ENCODE results near the gene MVB12A.

The MVB12A gene

GRCh38 chr19:17447704-17448130, 27.9 kb downstream of the MVB12A start:
- DNase-seq: no peak

- DNase-seq: peak; percentile 48
Measured at GRCh38 chr19:17448131-17448967, 28.5 kb downstream of the MVB12A start, which contains the start of gene TMEM221. TSS of gene TMEM221 (minus strand) at chr19:17448668. CDS start at chr19:17448462, 206 bp downstream.

GRCh38 chr19:17450264-17451075, 30.6 kb downstream of the MVB12A start:
- DNase-seq: peak; percentile 62

GRCh38 chr19:17451820-17452219, 32.0 kb downstream of the MVB12A start:
- no peak for DNase-seq

- DNase-seq: no peak
Measured at GRCh38 chr19:17454576-17455071, 34.8 kb downstream of the MVB12A start.

GRCh38 chr19:17455308-17456123, 35.7 kb downstream of the MVB12A start:
- DNase-seq: no peak

GRCh38 chr19:17456127-17456526, 36.3 kb downstream of the MVB12A start:
- DNase-seq: no peak

GRCh38 chr19:17457616-17458015, 37.8 kb downstream of the MVB12A start:
- no peak for DNase-seq

- no peak for DNase-seq
Measured at GRCh38 chr19:17458970-17459369, 39.1 kb downstream of the MVB12A start.

GRCh38 chr19:17460372-17461230, 40.8 kb downstream of the MVB12A start, which contains the start of gene NXNL1:
TSS of gene NXNL1 (minus strand) at chr19:17460926. CDS start at chr19:17460869, 57 bp downstream.
- DNase-seq: no peak

- DNase-seq: no peak
Measured at GRCh38 chr19:17466487-17466850, 46.6 kb downstream of the MVB12A start.

- no peak for DNase-seq
Measured at GRCh38 chr19:17467471-17468301, 47.8 kb downstream of the MVB12A start.

- no peak for DNase-seq
Measured at GRCh38 chr19:17468302-17469091, 48.6 kb downstream of the MVB12A start.

- no peak for DNase-seq
Measured at GRCh38 chr19:17469092-17469480, 49.2 kb downstream of the MVB12A start.

- DNase-seq: peak; percentile 88
Measured at GRCh38 chr19:17469481-17470067, 49.7 kb downstream of the MVB12A start.

GRCh38 chr19:17470068-17470841, 50.4 kb downstream of the MVB12A start, which contains the start of gene SLC27A1:
TSS of gene SLC27A1 (plus strand) at chr19:17470524. CDS start at chr19:17470541, 17 bp downstream.
- DNase-seq: peak; percentile 91

GRCh38 chr19:17471410-17472125, 51.7 kb downstream of the MVB12A start:
- no peak for DNase-seq

- no peak for DNase-seq
Measured at GRCh38 chr19:17473041-17473440, 53.2 kb downstream of the MVB12A start.
